HG03432 (cell line): ENCODE results near the gene APLP1.
"Not testable (repeated sequence)": the region's sequence is repeated elsewhere in the genome, so short reads cannot be mapped to it uniquely, and the experiment has no call there.

Experiments
- ATAC-seq: cut with Tn5 transposase; IDR thresholded peaks from one replicate; pipeline ENCODE4 v1.9.1; 2021; ENCODE audit warnings: mild to moderate bottlenecking, moderate library complexity; ENCODE audit not compliant: unreplicated experiment

APLP1 gene

DNA sequence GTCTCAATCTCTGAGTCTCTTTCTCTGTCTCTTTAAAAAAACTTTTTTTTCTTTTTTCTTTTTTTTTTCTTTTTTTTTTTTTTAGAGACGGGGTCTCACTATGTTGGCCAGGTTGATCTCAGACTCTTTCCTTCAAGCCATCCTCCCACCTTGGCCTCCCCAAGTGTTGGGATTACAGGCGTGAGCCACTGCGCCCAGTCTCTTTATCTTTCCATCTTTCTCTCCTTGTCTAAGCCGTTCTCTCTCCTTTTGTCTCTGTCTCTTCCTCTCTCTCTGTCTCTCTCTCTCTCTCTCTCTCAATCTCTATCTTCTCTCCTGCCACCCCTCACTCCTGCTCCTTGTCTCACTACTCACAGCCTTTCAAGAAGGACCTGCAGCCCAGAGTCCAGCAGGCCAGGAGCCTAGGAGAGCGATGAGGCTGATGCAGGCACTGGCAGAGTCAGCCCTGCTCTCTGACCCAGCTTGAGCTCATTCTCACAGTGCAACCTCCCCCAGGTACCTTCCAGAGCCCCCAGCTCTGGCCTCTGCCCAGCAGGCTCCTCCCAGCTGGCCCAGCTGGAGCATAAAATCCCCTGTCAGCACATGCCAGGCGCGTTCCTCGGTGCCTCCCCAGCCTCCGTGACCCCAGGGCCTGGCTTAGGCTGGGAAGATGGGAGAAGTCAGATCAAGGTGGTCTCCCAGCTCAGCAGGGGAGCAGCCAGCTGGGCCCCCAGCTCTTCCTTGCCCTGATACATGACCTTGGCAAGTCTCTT is 16.2 kb upstream of the APLP1 start, which contains the start of gene NPHS1:
Gene NPHS1, minus strand, starts transcription at position 476 of the 752 bp plus-strand sequence. CDS start 667 bp downstream, outside the sequence.
- ATAC-seq, result no peak

DNA sequence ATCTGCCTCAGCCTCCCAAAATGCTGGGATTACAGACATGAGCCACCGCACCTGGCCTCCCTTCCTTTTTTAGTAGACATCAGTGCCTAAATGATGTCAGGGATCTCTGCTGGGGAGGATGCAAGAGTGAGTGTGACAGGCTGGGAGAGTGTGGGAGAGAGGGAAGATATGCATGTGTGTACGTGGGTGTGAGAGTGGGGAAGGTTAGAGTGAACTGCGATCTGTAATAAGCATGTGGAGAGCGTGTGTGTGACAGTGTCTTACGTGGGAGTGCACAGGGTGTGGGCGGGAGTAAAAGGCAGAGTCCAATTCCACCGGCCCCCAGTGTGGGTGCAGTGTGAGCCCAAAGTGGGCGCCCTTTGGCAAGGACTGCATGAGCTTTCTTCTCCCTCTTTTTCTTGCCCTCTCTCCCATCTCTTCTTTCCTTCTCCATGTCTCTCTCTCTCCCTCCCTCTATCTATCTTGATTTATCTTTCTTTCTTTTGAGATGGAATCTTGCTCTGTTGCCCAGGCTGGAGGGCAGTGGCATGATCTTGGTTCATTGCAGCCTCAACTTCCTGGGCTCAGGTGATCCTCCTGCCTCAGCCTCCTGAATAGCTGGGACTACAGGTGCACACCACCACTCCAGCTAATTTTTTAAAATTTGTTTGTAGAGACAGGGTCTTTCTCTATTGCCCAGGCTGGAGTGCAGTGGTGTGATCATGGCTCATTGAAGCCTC is 15.2 kb upstream of the APLP1 start:
- ATAC-seq, result no peak

DNA sequence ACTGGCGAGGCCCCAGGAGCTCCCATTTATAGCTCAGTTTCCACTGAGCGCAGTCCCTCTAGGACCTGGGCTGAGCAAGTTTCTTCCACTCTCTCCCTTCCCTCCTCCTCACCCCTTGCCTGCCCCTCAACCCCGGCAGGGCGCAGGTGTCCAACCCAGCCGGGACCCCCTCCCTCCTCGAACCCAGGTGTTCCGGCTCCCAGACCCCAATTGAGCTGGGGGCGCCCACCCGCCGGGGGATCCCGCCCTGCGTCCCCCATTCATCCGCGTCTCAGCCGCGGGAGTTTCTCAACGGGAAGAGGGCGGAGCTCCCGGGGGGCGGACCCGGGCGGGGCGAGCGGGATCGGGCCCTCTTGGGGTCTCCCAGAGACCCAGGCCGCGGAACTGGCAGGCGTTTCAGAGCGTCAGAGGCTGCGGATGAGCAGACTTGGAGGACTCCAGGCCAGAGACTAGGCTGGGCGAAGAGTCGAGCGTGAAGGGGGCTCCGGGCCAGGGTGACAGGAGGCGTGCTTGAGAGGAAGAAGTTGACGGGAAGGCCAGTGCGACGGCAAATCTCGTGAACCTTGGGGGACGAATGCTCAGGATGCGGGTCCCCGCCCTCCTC is 11.7 kb upstream of the APLP1 start, which contains the start of gene KIRREL2:
Gene KIRREL2, plus strand, starts transcription at position 366 of the 604 bp plus-strand sequence. Its CDS starts 209 bp downstream, at position 575.
- ATAC-seq, result no peak

DNA sequence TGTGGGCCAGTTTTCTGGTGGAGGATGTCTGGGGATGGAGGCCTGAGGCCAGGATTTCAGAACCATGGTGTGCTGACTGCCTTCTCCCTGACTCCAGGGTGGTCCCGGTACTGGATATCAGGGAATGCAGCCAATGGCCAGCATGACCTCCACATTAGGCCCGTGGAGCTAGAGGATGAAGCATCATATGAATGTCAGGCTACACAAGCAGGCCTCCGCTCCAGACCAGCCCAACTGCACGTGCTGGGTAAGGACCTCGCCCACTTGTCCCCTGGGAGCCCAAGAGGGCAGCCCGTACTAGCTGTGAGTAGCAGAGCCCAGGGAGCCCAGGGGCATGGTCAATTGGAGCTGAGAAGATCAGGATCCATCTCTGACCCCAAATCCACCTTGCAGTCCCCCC is 10.1 kb upstream of the APLP1 start:
- no peak for ATAC-seq

DNA sequence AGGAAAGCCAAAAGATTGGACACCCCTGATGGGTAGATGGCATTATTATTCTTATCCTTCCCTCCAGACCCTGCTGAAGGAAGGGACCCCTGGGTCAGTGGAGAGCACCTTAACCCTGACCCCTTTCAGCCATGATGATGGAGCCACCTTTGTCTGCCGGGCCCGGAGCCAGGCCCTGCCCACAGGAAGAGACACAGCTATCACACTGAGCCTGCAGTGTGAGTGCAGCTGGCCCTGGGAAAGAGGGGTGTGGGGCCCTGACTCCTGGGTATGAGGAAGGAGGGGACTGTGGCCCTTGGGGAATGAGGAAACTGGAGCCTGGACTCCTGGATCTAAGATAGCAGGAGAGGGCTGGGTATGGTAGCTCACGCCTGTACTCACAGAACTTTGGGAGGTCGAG is 9.0 kb upstream of the APLP1 start:
- ATAC-seq, result no peak

DNA sequence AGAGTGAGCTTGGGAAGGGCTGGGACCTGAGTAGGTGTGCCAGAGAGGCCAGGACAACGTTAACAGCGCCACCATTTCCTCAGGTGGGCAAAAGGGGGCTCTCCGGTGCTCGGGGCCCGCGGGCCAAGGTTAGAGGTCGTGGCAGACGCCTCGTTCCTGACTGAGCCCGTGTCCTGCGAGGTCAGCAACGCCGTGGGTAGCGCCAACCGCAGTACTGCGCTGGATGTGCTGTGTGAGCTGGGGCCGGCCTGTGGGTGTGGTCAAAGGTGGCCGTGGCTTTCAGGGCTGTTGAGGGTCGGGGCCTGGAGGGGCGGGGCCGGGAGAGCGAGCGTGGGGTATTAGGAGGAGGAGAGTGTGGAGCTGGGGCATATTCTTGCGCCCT is 7.9 kb upstream of the APLP1 start:
- no peak for ATAC-seq

DNA sequence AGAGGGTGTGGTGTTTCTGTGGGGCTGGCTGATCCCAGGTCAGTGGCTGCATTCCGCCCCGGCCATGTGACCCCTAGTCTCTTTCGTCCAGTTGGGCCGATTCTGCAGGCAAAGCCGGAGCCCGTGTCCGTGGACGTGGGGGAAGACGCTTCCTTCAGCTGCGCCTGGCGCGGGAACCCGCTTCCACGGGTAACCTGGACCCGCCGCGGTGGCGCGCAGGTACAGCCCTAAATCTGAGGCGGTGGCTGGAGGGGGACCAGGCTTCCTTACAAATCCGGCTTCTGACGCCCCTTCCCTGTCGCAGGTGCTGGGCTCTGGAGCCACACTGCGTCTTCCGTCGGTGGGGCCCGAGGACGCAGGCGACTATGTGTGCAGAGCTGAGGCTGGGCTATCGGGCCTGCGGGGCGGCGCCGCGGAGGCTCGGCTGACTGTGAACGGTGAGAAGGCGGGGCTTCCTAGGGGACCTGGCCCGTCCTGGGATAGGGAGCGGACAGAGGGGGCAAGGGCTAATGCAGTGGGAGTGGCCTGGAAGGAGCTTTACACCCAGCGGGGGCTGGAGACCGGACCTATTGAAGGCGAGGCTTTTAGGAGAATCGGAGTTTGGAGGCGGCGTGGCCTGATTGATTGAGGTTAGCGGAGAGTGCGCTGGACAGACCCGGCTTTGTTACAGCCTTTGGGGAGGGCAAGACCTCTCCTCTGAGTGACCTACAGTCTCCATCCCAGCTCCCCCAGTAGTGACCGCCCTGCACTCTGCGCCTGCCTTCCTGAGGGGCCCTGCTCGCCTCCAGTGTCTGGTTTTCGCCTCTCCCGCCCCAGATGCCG is 7.3 kb upstream of the APLP1 start:
- no peak for ATAC-seq

DNA sequence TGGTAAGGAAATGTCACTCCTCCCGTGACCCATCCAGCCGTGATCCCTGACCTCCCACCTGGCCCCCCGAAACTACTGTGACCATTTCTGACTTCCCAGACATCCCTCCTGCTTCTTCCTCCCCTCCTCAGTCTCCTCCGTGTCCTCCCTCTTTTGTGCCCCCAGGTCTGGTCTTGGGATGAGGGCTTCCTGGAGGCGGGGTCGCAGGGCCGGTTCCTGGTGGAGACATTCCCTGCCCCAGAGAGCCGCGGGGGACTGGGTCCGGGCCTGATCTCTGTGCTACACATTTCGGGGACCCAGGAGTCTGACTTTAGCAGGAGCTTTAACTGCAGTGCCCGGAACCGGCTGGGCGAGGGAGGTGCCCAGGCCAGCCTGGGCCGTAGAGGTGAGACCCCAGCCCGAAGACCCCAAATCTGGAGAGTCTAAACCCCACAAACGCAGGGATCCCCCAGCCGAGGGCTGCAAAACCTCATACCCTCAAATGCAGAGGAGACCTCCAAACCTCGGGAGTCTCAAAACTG is 6.7 kb upstream of the APLP1 start:
- no peak for ATAC-seq

DNA sequence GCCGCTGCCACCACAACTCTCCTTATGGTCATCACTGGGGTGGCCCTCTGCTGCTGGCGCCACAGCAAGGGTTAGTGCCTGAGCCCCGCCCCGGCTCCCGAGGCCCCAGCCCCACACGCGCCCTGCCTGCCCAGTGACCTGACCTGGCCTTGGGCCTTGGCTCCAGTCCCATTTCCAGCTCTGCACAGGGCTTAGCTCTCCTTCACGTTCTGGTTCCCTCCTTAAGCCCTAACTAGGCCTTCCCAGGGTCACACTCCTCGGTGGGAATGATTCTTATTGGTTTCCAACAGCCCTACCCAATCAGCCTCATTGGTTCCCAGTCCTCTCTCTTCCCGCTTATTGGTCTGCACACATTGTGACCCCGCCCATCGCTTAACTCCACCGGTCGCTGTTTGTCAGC is 5.8 kb upstream of the APLP1 start:
- ATAC-seq, result no peak

DNA sequence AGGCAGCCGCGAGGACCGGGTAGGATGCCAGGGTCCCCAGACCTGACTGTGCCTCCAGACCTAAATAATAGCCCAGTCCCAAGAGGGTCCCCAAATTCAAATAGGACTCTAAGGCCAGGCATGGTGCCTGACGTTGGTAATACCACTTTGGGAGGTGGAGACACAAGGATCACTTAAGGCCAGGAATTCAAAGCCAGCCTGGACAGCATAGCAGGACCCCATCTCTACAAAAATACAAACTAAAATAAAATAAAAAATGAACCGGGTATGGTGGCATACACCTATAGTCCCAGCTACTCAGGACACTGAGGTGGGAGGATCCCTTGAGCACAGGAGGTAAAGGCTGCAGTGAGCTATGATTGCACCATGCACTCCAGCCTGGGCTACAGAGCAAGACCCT is 5.4 kb upstream of the APLP1 start:
- ATAC-seq, result no peak

DNA sequence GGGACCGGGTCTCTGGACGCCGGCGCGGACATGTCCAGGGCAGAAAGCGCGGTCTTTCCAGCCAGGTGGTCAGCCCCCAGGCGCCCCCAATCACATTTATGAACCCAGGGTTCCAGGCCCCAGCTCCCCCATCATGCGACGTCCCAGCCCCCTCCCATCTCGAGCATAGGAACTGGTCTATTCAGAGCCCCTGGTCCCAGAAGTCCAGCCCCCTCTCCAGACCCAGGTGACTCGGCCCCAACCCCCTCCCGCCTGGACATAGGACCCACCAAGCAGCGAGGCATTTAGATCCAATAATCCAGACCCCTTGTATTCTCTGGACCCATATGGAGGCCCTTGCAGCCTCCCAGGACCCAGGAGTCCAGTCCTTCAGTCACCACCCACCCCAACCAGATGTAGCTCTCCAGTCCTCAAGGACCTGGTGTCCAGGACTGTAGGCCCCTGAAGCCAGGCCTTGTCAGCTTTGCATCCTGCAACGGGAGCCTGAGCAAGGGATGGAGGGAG is 501 bp downstream of the APLP1 start:
- ATAC-seq, result no peak

DNA sequence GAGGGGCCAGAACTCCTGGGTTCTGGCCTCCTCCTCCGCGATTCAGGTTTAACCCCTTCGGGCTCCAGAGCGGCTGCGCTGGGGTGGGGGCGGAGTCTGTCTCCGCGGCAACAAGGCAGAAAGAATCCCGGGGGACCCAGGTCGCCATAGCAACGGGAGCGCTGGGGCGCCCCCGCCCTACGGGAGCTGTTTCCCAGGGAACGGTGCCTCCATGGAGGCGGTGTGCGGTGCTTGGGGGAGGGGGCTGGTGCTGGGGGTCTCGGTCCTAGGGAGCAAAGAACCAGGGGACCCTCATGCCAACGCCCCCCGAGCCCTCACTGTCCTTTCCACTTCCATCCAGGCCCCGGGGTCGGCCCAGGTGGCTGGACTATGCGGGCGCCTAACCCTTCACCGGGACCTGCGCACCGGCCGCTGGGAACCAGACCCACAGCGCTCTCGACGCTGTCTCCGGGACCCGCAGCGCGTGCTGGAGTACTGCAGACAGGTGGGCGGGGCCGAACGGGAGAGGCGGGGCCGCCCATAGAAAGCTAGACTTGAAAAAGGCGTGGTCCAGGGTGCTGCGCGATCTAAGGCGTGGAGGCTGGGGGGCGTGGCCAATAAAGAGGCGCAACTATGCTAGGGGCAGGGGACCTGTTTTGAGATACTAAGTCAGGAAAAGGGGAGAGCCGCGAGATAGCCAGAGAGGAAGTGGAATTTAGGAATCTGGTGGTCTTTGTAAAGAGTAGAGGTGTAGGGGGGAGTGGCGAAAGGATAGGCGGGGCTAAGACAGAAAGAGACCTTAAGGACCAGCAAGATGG is 1.2 kb downstream of the APLP1 start:
- ATAC-seq, result no peak

DNA sequence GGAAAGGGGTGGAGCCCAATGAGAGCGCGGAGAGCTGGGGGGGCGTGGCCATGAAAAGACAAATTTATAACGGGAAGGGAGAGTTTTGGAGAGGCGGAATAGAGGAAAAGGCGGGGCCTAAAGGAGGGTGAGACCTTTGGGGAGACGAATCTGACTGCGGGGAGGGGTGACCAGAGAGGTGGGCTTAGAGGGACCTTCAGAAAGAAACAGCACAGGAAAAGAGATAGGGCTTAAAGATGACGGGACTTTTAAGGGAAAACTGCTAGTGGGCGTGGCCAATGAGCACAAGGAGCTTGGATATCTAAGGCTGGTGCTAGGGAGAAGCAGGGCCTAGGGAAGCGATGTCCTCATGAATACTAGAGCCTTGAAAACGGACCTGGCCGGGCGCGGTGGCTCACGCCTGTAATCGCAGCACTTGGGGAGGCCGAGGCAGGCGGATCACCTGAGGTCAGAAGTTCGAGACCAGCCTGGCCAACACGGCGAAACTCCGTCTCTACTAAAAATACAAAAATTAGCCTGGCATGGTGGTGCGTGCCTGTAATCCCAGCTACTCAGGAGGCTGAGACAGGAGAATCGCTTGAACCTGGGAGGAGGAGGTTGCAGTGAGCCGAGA is 1.9 kb downstream of the APLP1 start:
- not testable (repeated sequence) for ATAC-seq

DNA sequence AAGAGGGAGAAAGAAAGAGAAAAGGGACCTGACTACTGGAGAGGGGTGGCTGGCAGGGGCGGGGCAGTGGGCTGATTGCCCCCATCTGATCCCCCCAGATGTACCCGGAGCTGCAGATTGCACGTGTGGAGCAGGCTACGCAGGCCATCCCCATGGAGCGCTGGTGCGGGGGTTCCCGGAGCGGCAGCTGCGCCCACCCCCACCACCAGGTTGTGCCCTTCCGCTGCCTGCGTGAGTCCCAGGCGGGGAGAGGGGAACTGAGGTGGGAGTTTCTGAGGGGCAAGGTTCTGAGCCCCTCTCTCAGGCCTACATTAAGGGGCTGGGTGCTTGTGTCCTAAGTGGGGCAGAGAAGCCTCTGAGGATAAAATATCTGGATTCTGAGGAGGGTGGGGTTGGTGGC is 2.4 kb downstream of the APLP1 start:
- ATAC-seq, result no peak

DNA sequence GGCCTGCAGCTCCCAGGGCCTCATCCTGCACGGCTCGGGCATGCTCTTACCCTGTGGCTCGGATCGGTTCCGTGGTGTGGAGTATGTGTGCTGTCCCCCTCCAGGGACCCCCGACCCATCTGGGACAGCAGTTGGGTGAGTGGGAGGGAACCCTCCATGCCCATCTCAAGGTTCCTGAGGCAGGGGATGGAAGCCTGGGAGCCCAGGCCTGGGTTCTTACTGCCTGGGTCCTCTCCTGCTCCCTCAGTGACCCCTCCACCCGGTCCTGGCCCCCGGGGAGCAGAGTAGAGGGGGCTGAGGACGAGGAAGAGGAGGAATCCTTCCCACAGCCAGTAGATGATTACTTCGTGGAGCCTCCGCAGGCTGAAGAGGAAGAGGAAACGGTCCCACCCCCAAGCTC is 3.2 kb downstream of the APLP1 start:
- no peak for ATAC-seq

DNA sequence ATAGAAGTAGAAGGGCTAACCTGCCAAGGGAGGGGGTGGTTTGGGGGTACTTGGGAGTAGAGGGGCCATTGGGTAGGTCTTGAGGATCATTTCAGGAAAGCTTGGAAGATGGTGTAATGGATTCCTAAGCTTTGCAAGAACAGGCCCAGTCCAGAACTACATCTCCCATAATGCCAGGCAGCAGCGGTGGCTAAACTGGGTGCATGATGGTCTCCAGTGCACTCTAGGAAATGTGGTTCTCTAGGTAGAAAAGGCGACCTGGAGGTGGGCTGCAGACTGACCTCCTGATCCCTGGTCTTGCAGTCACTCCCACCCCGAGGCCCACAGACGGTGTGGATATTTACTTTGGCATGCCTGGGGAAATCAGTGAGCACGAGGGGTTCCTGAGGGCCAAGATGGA is 3.8 kb downstream of the APLP1 start:
- ATAC-seq, result no peak

DNA sequence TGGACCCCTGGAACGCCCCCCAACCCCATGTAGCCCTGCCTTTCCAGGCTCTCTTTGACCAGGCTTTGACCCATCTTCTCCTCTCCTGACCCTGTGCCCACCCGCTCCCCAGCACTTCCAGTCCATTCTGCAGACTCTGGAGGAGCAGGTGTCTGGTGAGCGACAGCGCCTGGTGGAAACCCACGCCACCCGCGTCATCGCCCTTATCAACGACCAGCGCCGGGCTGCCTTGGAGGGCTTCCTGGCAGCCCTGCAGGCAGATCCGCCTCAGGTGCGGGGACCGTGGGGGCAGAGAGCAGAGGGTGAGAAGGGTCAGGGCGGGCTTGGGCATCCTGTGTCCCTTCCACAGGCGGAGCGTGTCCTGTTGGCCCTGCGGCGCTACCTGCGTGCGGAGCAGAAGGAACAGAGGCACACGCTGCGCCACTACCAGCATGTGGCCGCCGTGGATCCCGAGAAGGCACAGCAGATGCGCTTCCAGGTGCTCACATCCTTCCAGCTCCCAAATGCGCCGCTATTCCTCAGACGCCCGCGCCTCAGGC is 6.1 kb downstream of the APLP1 start:
- ATAC-seq, result no peak

DNA sequence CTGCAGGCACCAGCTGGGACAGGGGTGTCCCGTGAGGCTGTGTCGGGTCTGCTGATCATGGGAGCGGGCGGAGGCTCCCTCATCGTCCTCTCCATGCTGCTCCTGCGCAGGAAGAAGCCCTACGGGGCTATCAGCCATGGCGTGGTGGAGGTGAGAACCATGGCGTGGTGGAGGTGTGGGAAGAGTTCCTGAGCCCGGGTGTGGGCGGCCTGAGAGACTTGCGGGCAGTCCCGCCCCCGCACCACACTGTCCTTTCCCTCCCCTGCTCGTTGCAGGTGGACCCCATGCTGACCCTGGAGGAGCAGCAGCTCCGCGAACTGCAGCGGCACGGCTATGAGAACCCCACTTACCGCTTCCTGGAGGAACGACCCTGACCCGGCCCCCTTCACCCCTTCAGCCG is 10.7 kb downstream of the APLP1 start:
- ATAC-seq, result no peak

DNA sequence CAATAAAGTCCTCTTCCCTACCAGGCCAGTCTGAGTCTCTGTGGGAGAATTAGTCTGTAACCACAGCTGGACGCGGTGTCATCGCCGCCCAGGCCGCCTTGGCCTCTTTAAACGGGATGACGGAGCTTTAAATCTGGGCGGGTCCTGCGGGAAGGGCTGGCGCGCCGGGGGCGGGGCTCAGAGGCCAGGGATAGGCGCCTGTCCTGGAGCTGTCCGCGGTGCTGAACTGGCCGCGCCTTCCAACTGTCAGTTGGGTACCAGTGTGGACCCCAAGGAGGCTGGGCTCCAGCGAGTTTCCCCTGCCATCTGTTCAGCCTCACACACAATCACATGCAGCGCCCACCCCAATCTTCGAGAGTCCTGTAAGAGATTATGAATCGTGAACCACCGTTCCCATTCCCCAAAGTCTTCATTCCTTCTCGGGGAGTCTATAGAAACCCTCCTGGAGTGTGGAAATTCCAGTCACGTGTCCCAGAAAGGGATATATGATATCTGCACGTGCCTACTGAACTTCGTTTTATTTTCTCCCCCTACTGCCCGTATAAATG is 11.5 kb downstream of the APLP1 start:
- ATAC-seq, result no peak
